Hypothalamus (tissue), 51 donors: ENCODE measurements around the gene ALG14.
"Not testable (repeated sequence)": the region's sequence is repeated elsewhere in the genome, so short reads cannot be mapped to it uniquely, and the experiment has no call there.

Experiments used
- DNase-seq, 51 donors: peaks; one replicate each; lab custom pipeline; 2025; lab: John Stamatoyannopoulos, UW

The ALG14 gene

GRCh38 chr1:95089650-95090287, 17.0 kb upstream of the ALG14 start:
- no peak for DNase-seq

- no peak for DNase-seq
These were observed 15.6 kb upstream of the ALG14 start for GRCh38 chr1:95088303-95088702.

- no peak for DNase-seq
These were observed 14.3 kb upstream of the ALG14 start for GRCh38 chr1:95086949-95087533.

- no peak for DNase-seq
These were observed 12.6 kb upstream of the ALG14 start for GRCh38 chr1:95085376-95085775.

GRCh38 chr1:95084317-95085176, 11.8 kb upstream of the ALG14 start:
- DNase-seq: peak in 12 of 51 donors; percentile 1 to 54 (median 21)

- no peak for DNase-seq
These were observed 8.1 kb upstream of the ALG14 start for GRCh38 chr1:95080879-95081278.

GRCh38 chr1:95080446-95080845, 7.7 kb upstream of the ALG14 start:
- DNase-seq: peak in 2 of 51 donors; percentile 3 to 8

GRCh38 chr1:95076034-95076433, 3.3 kb upstream of the ALG14 start:
- no peak for DNase-seq

GRCh38 chr1:95073446-95073845, 695 bp upstream of the ALG14 start:
- no peak for DNase-seq

GRCh38 chr1:95072117-95072516, 634 bp downstream of the ALG14 start:
- DNase-seq: no peak

GRCh38 chr1:95071539-95071938, 1.2 kb downstream of the ALG14 start:
- DNase-seq: no peak

- no peak for DNase-seq
These were observed 3.0 kb downstream of the ALG14 start for GRCh38 chr1:95069710-95070093.

- no peak for DNase-seq
These were observed 3.6 kb downstream of the ALG14 start for GRCh38 chr1:95068956-95069709.

- DNase-seq: no peak
These were observed 5.2 kb downstream of the ALG14 start for GRCh38 chr1:95067568-95067967.

GRCh38 chr1:95067062-95067461, 5.7 kb downstream of the ALG14 start:
- no peak for DNase-seq

- DNase-seq: no peak
These were observed 11.2 kb downstream of the ALG14 start for GRCh38 chr1:95061445-95062006.

- no peak for DNase-seq
These were observed 13.8 kb downstream of the ALG14 start for GRCh38 chr1:95058974-95059373.

- DNase-seq: no peak
These were observed 15.4 kb downstream of the ALG14 start for GRCh38 chr1:95057351-95057750.

GRCh38 chr1:95049935-95050334, 22.8 kb downstream of the ALG14 start:
- DNase-seq: no peak

- DNase-seq: peak in 1 of 51 donors; percentile 32
These were observed 24.4 kb downstream of the ALG14 start for GRCh38 chr1:95048317-95048716.

GRCh38 chr1:95047624-95048023, 25.1 kb downstream of the ALG14 start:
- DNase-seq: not testable (repeated sequence)
